A673 (cell line): ENCODE data around the gene MAP2K6.

Experiments used
- EZH2 ChIP-seq: fragments of 200-600 bp; sonication (generic); IDR thresholded peaks from 2 replicates; pipeline ENCODE4 v1.6.1; 2017; ENCODE audit warnings: borderline replicate concordance, low read depth, mild to moderate bottlenecking, mixed read lengths, antibody characterized with exemption, low read length; ENCODE audit not compliant: poor library complexity, severe bottlenecking
- TF ChIP-seq, protein P1 (sequence below): fragments of 300-800, 200-600 bp; sonication (generic); conservative IDR thresholded peaks from 2 replicates; pipeline ENCODE4 v1.5.1; 2017; ENCODE audit warnings: low read depth, mild to moderate bottlenecking, antibody characterized with exemption, low read length, moderate library complexity, mixed read lengths

GRCh38 chr17:69367298-69367697, 47.2 kb upstream of the MAP2K6 start:
- TF ChIP-seq, protein P1, sequence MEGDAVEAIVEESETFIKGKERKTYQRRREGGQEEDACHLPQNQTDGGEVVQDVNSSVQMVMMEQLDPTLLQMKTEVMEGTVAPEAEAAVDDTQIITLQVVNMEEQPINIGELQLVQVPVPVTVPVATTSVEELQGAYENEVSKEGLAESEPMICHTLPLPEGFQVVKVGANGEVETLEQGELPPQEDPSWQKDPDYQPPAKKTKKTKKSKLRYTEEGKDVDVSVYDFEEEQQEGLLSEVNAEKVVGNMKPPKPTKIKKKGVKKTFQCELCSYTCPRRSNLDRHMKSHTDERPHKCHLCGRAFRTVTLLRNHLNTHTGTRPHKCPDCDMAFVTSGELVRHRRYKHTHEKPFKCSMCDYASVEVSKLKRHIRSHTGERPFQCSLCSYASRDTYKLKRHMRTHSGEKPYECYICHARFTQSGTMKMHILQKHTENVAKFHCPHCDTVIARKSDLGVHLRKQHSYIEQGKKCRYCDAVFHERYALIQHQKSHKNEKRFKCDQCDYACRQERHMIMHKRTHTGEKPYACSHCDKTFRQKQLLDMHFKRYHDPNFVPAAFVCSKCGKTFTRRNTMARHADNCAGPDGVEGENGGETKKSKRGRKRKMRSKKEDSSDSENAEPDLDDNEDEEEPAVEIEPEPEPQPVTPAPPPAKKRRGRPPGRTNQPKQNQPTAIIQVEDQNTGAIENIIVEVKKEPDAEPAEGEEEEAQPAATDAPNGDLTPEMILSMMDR = no peak
- no peak for TF ChIP-seq EZH2
